Astrocyte (in vitro differentiated cells and primary cell): ENCODE data around the gene VPS8. TPM values are rescaled to one million over a fixed set of nuclear protein-coding genes. Genes with fewer than 3 reads are reported as not detected.
"Not testable (repeated sequence)": the region's sequence is repeated elsewhere in the genome, so short reads cannot be mapped to it uniquely, and the experiment has no call there.

Experiments used
- DNase-seq: peaks from one replicate; pipeline ENCODE4 v3.0.0-alpha.2; 2010; ENCODE audit warnings: low read depth
- FAIRE-seq: peaks from 2 replicates; lab custom pipeline; 2011; peaks lifted over from hg19 to GRCh38; lab: Jason Lieb, UNC
- H2AFZ ChIP-seq: 2 replicates; pipeline ENCODE4 v1.6.0; 2012; ENCODE audit warnings: low read depth, low read length, inconsistent platforms
- H3K27ac ChIP-seq: 2 replicates; pipeline ENCODE4 v1.5.1; 2011; ENCODE audit warnings: low read depth, low read length, inconsistent platforms
- H3K27me3 ChIP-seq: 2 replicates; pipeline ENCODE4 v1.6.0; 2011; ENCODE audit warnings: low read length, inconsistent platforms; ENCODE audit not compliant: insufficient read depth
- H3K36me3 ChIP-seq: 2 replicates; pipeline ENCODE4 v1.5.1; 2011; ENCODE audit warnings: low read length, inconsistent platforms; ENCODE audit not compliant: insufficient read depth
- H3K4me1 ChIP-seq: 2 replicates; pipeline ENCODE4 v1.5.1; 2011; ENCODE audit warnings: low read length, inconsistent platforms; ENCODE audit not compliant: insufficient read depth
- H3K4me2 ChIP-seq: 2 replicates; pipeline ENCODE4 v1.6.0; 2012; ENCODE audit warnings: low read length, inconsistent platforms
- H3K4me3 ChIP-seq: 2 replicates; pipeline ENCODE4 v1.5.1; 2011; ENCODE audit warnings: low read depth, mild to moderate bottlenecking, low read length, inconsistent platforms; ENCODE audit not compliant: insufficient read depth
- H3K79me2 ChIP-seq: 2 replicates; pipeline ENCODE4 v1.6.0; 2012; ENCODE audit warnings: mild to moderate bottlenecking, low read length, inconsistent platforms; ENCODE audit not compliant: insufficient read depth
- H3K9ac ChIP-seq: 2 replicates; pipeline ENCODE4 v1.6.0; 2012; ENCODE audit warnings: mild to moderate bottlenecking, low read length, inconsistent platforms
- H3K9me3 ChIP-seq: 2 replicates; pipeline ENCODE4 v1.5.1; 2012; ENCODE audit warnings: low read depth, mild to moderate bottlenecking, low read length, inconsistent platforms; ENCODE audit not compliant: insufficient read depth
- H4K20me1 ChIP-seq: 2 replicates; pipeline ENCODE4 v1.6.0; 2012; ENCODE audit warnings: low read length, inconsistent platforms; ENCODE audit not compliant: insufficient read depth
- H3K27ac Mint-ChIP-seq: one replicate; pipeline ENCODE4 v1.8.0; 2021; ENCODE audit warnings: mild to moderate bottlenecking, mixed read lengths; ENCODE audit not compliant: unreplicated experiment
- H3K27me3 Mint-ChIP-seq: one replicate; pipeline ENCODE4 v1.8.0; 2021; ENCODE audit warnings: low read depth, mixed read lengths; ENCODE audit not compliant: unreplicated experiment
- H3K36me3 Mint-ChIP-seq: one replicate; pipeline ENCODE4 v1.8.0; 2021; ENCODE audit warnings: low read depth, mixed read lengths; ENCODE audit not compliant: unreplicated experiment
- H3K4me1 Mint-ChIP-seq: one replicate; pipeline ENCODE4 v1.8.0; 2021; ENCODE audit warnings: low read depth, mixed read lengths; ENCODE audit not compliant: unreplicated experiment
- H3K4me3 Mint-ChIP-seq: one replicate; pipeline ENCODE4 v1.8.0; 2021; ENCODE audit warnings: mild to moderate bottlenecking, moderate library complexity, mixed read lengths; ENCODE audit not compliant: unreplicated experiment
- H3K9me3 Mint-ChIP-seq: one replicate; pipeline ENCODE4 v1.8.0; 2021; ENCODE audit warnings: mild to moderate bottlenecking, mixed read lengths; ENCODE audit not compliant: unreplicated experiment
- CTCF ChIP-seq: IDR thresholded peaks from 2 replicates; pipeline ENCODE4 v1.5.1; 2011; ENCODE audit warnings: low read depth, mild to moderate bottlenecking, inconsistent platforms, low read length, moderate library complexity; ENCODE audit not compliant: insufficient read depth
- EZH2 ChIP-seq: IDR thresholded peaks from 2 replicates; pipeline ENCODE4 v1.6.1; 2012; ENCODE audit warnings: mild to moderate bottlenecking, low read length, inconsistent platforms; ENCODE audit not compliant: insufficient read depth
- total RNA-seq: library from RNA; stranded (reverse); gene quantifications from 2 replicates; pipeline ENCODE4 v1.2.1, GENCODE V29; 2021

VPS8 gene
- total RNA-seq, 1 donor from 2014 or later = 40.7 TPM

GRCh38 chr3:184993394-184993793 is 181.4 kb downstream of the VPS8 start:
- Histone ChIP-seq H3K9ac (no peak overlapping the region), H3K27ac (no peak overlapping the region), H2AFZ (no peak overlapping the region), H3K4me3 (no peak overlapping the region), H3K27me3 (no peaks in the 10 kb centered on the region), H3K36me3 (peaks cover 10% of the 10 kb centered on the region), H3K9me3 (no peaks in the 10 kb centered on the region), H3K4me1 (no peaks in the 10 kb centered on the region), H4K20me1 (no peaks in the 10 kb centered on the region), H3K4me2 (no peak overlapping the region), H3K79me2 (no peaks in the 10 kb centered on the region)
- FAIRE-seq = no peak
- TF ChIP-seq EZH2 = no peak
- no peak for TF ChIP-seq CTCF
- no peak for DNase-seq
- Mint-ChIP-seq H3K4me3 (no peak overlapping the region), H3K4me1 (peaks cover 2% of the 10 kb centered on the region), H3K27me3 (no peaks in the 10 kb centered on the region), H3K9me3 (peaks cover 2% of the 10 kb centered on the region), H3K36me3 (peaks cover 3% of the 10 kb centered on the region), H3K27ac (no peak overlapping the region)

GRCh38 chr3:185003876-185004275 is 191.9 kb downstream of the VPS8 start:
- not testable (repeated sequence) for H3K9ac ChIP-seq, DNase-seq, H3K4me1 Mint-ChIP-seq, H3K4me3 ChIP-seq, H3K36me3 ChIP-seq, H3K27ac ChIP-seq, H4K20me1 ChIP-seq, FAIRE-seq, H3K9me3 ChIP-seq, H3K27ac Mint-ChIP-seq, H3K79me2 ChIP-seq, H3K9me3 Mint-ChIP-seq, H3K4me2 ChIP-seq, H2AFZ ChIP-seq, H3K4me1 ChIP-seq, H3K27me3 ChIP-seq, H3K4me3 Mint-ChIP-seq, H3K27me3 Mint-ChIP-seq
- H3K36me3 Mint-ChIP-seq = peaks cover 19% of the 10 kb centered on the region

GRCh38 chr3:185009650-185010049 is 197.7 kb downstream of the VPS8 start:
- H3K27me3 Mint-ChIP-seq = no peaks in the 10 kb centered on the region
- no peak overlapping the region for H3K27ac Mint-ChIP-seq
- DNase-seq (no peak), FAIRE-seq (no peak)
- H3K36me3 ChIP-seq = no peaks in the 10 kb centered on the region
- no peak overlapping the region for H3K9ac ChIP-seq
- no peaks in the 10 kb centered on the region for H3K27me3 ChIP-seq
- peaks cover 17% of the 10 kb centered on the region for H3K9me3 Mint-ChIP-seq
- no peak overlapping the region for H3K4me3 Mint-ChIP-seq
- no peak overlapping the region for H2AFZ ChIP-seq
- no peaks in the 10 kb centered on the region for H3K4me1 ChIP-seq
- peaks cover 24% of the 10 kb centered on the region for H3K36me3 Mint-ChIP-seq
- no peaks in the 10 kb centered on the region for H4K20me1 ChIP-seq
- no peaks in the 10 kb centered on the region for H3K9me3 ChIP-seq
- no peak overlapping the region for H3K4me3 ChIP-seq
- no peak overlapping the region for H3K4me2 ChIP-seq
- H3K27ac ChIP-seq = no peak overlapping the region
- TF ChIP-seq EZH2 = no peak
- no peak for TF ChIP-seq CTCF
- H3K4me1 Mint-ChIP-seq = no peaks in the 10 kb centered on the region
- H3K79me2 ChIP-seq = no peaks in the 10 kb centered on the region

- not testable (repeated sequence) for DNase-seq, H3K27me3 ChIP-seq, H3K27ac Mint-ChIP-seq, H3K4me3 Mint-ChIP-seq, H3K36me3 ChIP-seq, H3K4me1 Mint-ChIP-seq, H4K20me1 ChIP-seq, FAIRE-seq, H3K4me3 ChIP-seq, H3K9me3 ChIP-seq, H3K27ac ChIP-seq, H3K9ac ChIP-seq, H3K4me1 ChIP-seq, H3K4me2 ChIP-seq, H3K27me3 Mint-ChIP-seq, H2AFZ ChIP-seq, H3K79me2 ChIP-seq
- peaks cover 26% of the 10 kb centered on the region for H3K36me3 Mint-ChIP-seq
- peaks cover 16% of the 10 kb centered on the region for H3K9me3 Mint-ChIP-seq
These were observed 205.6 kb downstream of the VPS8 start for GRCh38 chr3:185017584-185017983.

GRCh38 chr3:185017996-185018395 is 206.0 kb downstream of the VPS8 start:
- H3K36me3 ChIP-seq, DNase-seq, H3K4me2 ChIP-seq, H3K9ac ChIP-seq, H2AFZ ChIP-seq, H3K4me1 Mint-ChIP-seq, H3K4me3 ChIP-seq, FAIRE-seq, H3K27ac ChIP-seq, H3K27me3 Mint-ChIP-seq, H3K79me2 ChIP-seq, H3K27ac Mint-ChIP-seq, H3K27me3 ChIP-seq, H3K4me3 Mint-ChIP-seq, H4K20me1 ChIP-seq, H3K9me3 ChIP-seq, H3K4me1 ChIP-seq: not testable (repeated sequence)
- Mint-ChIP-seq H3K9me3 (peaks cover 16% of the 10 kb centered on the region), H3K36me3 (peaks cover 26% of the 10 kb centered on the region)
